DMS153 (cell line): ENCODE data around the gene VPS36.
"Not testable (repeated sequence)": the region's sequence is repeated elsewhere in the genome, so short reads cannot be mapped to it uniquely, and the experiment has no call there.

Experiments
- DNase-seq: peaks from one replicate; lab custom pipeline; 2025; lab: John Stamatoyannopoulos, UW

The VPS36 gene

DNA sequence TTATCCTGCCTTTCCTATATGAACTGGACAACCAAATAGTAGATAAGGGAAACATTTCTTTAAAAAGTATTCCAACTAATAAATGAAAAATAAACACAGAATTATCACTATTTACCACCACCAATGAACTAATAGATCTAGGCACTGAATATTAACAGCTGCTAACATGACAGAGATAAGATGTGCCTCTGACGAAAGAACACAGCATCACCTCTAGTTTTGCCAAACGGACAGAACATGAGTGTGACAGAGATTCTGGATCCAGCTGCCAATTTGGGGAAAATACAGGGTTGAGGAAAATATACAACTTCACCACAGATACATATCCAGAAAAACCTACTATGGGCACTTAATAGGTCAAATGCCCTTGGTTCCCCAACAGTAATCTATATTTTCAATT, 18.0 kb downstream of the VPS36 start:
- no peak for DNase-seq

DNA sequence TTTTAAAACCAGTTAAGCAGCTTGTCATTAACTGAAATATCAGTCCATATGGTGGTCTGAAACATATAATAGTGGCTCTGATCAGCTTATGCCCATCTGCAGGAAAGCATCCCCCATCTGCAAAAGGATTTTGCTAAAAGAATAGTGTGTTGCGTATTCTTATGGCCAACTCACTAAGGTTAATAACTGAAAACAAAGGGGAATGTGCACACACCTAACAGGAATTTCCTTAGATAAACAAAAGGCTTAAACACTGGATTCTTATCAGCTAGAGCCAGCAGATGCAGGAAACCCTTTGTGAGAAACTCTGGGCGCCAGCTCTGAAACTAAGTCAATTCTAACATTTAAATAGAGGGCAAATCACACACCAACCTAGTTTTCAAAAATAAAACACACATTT, 22.1 kb downstream of the VPS36 start:
- no peak for DNase-seq

DNA sequence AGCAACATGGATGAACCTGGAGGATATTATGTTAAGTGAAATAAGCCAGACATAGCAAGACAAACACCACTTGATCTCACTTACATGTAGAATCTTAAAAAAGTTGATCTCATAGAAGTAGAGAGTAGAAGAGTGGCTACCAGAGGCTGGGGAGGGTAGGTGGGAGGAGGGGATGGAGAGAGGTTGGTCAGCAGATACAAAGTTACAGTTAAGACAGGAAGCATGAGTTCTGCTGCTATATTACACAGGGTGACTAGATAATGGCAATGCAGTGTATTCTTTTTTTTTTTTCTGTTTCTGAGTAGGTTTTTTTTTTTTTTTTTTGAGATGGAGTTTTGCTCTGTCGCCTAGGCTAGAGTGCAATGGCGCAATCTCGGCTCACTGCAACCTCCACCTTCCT, 29.2 kb downstream of the VPS36 start:
- DNase-seq, result no peak

DNA sequence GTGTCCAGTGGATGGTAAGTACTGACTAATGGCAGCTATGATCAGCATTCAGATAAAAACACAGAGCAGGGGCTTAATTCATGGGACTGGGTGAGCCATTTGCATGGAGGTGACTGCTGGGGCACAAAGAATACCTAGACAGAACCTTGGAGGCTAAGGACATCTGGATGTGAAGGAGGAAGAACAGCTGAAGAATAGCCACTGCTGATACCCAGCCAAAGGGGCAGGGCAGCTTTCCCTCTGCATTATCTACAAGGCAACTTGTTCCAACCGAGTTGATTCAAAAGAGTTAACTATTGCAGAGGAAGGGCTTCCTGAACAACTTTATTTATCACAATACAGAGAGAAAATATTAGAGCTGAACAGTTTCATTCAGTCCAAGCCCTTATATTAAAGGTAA, 31.4 kb downstream of the VPS36 start:
- no peak for DNase-seq

DNA sequence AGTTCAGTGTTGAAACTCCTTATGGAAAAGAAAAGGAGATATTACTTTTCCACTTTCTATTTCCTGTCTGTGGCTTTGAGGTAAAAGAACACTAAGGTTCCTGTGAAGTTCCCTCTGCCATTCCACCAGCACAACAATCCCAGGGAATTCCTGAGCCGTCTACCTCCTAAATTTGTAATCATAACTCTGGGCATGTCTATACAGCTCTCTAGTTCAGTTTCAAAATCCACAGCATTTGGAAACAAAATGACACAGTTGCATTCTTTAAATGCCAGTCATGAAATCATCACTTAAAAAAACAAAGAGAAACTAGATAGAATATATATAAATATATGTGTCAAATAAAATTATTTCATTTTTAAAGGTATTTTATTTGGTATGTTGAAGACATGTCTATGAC, 35.5 kb downstream of the VPS36 start:
- DNase-seq, result no peak

DNA sequence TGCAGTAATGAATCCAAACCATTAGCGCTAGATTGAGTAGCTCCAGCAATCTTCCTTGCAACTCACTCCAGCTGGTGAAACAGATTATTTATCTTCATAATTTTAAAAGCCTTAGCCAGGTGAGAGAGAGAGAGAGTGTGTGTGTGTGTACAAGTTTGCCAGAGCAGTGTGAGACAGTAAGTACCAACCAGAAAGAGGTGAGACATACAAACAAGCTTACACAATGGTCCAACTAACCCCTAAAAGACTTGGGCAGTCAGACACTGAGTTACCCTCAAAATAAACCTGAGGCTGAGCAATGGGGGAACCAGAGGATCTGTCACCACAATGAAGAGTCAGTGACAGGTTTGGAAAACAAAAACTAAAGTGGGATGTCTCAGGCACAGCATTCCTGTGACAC, 36.4 kb downstream of the VPS36 start:
- no peak for DNase-seq

DNA sequence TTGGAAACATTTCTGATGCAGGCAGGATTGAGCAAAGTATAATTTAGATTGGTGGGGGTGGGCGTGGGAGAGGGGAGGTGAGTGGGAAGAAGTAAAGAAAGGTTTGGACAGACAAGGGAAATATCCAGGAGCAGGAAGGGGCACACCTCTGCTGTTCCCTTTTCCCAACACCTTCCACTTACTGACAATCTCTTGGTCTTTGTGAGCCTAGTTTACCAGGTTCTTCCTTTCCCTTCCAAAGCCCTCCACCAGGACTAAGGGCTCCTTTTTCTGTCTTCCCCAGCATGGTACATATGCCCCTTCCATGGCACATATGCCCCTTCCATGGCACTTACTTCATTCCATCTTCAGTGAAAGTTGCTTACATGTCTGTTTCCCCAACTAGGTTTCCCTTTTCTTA, 38.3 kb downstream of the VPS36 start:
- no peak for DNase-seq

DNA sequence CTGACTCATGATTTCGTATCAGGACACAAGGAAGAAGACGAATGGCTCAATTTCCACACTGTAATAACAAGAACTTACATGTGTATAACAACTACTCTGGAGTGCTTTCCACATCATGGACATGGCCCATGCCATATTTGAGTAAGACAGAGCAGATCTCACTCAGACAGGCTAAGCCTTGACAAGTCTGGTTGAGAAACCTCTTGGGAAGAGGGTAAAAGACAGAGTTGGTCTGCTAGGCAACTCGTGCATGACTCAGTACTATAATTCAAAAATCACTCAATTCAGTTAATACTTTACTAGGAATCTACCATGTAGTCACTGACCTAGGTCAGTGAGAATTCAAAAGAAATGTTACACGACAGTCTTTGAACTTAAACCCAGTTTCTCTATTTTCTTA, 38.8 kb downstream of the VPS36 start:
- DNase-seq, result no peak

DNA sequence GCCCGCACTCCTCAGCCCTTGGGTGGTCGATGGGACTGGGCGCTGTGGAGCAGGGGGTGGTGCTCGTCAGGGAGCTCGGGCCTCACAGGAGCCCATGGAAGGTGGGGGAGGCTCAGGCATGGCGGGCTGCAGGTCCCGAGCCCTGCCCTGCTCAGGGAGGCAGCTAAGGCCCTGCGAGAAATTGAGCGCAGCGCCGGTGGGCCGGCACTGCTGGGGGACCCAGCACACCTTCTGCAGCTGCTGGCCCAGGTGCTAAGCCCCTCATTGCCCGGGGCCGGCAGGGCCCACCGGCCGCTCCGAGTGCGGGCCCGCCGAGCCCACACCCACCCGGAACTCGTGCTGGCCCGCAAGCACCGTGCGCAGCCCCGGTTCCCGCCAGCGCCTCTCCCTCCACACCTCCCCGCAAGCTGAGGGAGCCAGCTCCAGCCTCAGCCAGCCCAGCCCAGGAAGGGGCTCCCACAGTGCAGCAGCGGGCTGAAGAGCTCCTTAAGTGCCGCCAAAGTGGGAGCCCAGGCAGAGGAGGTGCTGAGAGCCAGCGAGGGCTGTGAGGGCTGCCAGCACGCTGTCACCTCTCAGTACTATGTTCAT, 42.3 kb downstream of the VPS36 start:
- DNase-seq, result not testable (repeated sequence)

DNA sequence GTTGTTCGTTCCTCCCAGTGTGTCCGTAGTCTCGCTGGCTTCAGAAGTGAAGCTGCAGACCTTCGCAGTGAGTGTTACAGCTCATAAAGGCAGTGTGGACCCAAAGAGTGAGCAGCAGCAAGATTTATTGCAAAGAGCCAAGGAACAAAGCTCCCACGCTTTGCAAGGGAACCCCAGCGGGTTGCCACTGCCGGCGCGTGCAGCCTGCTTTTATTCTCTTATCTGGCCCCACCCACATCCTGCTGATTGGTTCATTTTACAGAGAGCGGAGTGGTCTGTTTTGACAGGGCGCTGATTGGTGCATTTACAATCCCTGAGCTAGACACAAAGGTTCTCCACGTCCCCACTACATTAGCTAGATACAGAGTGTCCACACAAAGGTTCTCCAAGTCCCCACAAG, 43.0 kb downstream of the VPS36 start:
- DNase-seq, result not testable (repeated sequence)

DNA sequence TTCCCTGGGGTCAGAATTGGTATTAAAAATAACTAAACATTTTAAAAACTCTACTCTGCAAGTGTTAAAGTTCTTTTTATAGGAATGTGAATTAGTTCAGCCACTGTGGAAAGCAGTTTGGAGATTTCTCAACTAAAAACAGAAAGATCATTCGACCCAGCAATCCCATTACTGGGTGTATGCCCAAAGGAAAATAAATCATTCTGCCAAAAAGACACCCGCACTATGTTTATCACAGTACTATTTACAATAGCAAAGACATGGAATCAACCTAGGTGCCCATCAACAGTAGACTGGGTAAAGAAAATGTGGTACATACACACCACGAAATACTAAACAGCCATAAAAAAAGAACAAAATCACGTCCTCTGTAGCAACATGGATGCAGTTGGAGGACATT, 43.8 kb downstream of the VPS36 start:
- DNase-seq, result no peak

DNA sequence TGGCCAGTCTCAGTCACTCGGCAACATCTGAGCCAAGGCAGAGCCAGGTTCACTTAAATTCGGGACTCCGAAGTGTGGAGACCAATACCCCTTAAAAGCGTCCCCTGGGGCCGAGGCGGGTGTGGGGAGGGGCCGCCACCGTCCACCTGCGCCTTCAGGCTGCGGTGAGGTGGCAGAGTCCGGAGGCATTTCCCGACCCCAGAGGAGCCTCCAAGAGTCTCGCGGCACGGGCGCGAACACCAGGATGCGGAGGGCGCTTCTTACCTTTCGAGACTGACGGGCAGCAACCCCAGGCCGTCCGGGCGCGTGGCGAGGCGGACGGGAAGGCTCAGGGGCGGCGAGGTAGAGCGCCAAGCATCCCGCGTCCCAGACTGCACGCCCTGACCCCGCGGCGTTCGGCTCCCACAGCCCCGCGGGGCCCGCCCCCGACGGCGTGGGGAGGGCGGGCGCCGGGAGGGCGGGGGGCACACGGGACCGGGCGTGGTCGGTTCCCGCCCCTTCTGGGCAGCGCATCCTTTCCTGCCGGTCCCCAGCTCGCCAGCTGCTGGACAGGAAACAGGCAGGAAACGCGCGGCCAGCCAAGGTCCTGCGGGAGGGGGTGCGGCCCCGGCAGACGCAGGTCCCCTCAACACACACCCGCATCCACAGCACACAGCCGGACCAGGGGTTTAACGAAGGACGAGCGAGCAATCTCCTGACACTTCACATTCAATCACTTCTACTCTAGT, 44.5 kb downstream of the VPS36 start, which contains the start of gene THSD1:
Gene THSD1, minus strand, starts transcription at position 406 of the 728 bp plus-strand sequence. CDS start 3,572 bp downstream, outside the sequence.
- no peak for DNase-seq

DNA sequence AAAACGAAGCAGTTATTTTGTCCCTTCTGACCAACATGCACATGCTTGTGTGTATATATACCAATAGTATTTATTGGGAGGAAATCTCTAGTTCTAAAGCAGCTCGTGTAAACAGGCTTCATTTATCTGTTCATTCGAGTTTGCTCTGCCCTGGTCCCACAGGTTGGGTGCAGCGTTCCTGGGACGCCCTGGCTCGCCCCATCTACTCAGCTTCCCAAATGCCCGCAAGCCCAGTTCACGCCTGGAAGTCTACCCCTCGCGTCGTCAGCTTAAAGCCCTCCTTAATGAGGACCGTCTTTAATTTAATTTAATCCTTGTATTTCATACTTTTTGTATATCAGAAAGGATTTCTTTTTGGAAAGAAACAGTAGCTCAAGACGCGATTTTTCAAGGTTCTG, 45.1 kb downstream of the VPS36 start:
- DNase-seq, result no peak

DNA sequence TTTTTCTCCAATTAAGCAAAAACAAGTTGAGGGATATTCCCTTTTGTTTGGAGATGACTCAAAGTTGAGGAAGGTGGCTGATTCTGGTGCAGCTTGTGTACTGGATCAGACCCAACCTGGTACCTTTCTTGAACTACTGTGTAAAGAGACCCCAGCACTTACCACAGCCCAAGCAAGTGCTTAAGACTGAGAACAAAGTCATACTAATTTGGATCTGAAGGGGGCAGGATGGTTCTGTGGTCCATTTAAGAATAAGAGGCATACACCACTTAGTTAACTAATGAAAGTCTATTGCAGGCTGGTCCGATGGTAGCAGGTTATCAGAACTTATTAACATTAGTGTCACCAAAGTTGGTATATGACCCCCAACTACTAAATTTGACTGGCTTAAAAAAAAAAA, 50.7 kb downstream of the VPS36 start:
- DNase-seq, result no peak

DNA sequence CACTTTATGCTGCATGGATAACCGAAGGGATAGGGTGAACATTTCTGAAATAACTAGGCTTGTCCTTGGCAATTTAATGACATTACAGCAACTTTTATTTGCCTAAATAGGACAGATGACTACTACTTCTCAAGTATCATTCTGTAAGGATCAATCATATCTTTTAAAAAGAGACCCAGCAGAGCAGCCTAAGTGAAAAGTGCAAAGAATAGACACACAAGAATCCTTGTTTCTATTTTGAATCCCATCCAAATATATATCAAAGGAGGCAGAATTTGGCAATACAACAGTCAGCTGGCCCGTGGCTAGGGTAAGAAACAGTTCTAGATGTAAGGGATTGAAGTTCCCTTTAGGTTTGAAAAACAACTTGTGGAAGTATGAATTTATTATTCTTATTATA, 51.4 kb downstream of the VPS36 start:
- DNase-seq, result no peak

DNA sequence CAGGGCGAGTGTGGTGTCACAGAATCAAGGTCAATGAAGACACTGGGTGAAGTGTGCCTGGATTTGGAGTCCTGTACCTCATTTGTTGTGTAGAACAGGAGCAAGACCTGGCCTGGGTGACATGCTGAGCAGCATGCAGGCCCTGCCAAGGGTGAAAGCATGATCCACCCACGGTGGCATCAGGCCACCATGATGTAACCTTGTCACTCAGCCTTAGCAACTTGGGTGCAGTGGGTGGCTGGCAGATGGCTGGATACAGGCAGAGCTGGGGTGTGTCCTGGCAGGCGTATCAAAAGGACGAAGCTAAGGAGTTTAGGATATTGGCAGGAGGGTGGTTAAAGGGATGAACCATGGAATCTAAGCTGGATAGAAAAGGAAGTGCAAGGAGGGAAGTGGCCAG, 54.7 kb downstream of the VPS36 start:
- no peak for DNase-seq

DNA sequence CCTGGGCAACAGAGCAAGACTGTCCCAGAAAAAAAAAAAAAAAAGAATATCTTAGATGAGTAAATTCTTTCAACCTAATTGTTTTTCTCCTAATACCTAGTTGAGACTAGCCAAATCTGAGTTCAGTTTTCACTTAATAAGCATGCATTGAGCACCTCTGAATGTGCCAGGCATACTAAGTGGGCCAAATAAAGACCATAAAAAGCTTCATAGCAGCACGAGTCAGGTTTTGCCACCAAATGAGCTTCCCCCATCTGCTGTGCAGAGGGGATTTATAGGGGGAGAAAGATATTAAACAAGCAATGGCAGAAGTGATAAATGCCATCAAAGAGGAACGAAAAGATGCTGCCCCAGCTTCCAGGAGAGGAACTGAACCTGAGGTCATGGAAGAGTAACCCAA, 55.8 kb downstream of the VPS36 start:
- DNase-seq, result no peak

DNA sequence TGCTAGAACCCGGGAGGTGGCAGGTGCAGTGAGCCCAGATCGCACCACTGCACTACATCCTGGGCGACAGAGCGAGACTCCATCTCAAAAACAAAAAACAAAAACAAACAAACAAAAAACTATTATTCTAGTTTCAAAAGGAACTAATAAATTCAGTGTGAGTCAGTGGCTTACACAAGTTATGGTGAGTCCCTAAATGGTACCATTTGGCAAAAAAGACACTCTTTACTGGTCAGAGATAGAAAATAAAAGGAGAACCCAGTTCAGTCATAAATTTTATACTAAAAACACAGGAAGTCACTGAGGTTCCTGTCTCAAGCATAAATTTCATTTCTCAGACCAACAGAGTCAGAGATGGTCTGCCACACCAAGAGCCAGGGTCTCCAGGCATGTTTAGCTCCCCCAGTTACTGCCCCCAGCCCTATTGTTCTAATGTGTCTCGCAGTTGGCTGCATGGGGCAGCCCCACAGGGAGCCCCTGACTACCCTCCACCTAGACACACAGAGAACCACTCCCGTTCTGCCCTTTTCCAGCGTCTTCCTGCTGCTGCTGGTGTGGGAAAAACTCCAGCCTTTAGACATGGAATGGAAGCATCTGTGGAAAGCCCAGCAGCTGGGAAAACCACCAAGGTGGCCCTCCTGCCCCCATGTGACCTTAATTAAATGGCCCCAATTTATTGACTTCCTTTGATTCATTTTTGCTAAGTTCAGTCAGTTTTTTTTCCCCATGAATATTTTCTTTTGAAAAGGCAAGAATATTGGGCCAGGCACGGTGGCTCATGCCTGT, 56.7 kb downstream of the VPS36 start:
- no peak for DNase-seq

DNA sequence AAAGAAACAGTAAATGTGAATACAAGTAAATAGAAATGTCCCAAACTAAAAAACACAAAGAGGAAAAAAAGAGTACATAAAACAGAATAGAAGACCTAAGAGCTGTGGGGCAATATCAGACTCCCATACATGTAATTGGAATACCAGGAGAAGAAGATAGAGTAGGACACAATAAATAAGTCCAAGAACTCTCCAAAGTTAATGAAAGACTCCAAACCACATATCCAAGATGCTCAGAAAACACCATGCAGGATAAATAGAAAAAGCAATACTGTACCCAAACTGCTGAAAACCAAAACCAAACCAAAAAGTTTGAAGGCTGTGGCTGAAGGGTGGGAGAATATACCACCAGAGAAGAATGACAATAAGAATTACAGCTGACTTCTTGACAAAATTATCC, 62.7 kb downstream of the VPS36 start:
- DNase-seq, result no peak

DNA sequence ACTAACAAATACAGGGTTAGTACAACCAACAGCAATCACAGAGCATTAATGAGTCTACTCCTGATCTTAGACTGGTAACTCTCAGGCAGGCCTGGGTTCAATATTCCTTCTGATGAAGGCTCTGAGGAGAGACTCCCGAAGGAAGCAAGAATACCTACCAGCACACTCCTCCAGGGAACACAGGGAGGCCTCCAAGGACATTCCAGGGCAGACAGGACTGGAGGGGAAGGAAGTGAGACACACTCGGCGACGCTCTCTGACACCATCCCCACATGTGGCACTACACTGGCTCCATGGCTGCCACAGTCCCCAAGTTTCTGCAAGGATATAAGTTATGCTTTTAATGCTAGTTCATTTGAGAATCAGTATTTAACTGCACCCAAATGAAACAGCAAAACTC, 64.6 kb downstream of the VPS36 start:
- DNase-seq, result no peak

DNA sequence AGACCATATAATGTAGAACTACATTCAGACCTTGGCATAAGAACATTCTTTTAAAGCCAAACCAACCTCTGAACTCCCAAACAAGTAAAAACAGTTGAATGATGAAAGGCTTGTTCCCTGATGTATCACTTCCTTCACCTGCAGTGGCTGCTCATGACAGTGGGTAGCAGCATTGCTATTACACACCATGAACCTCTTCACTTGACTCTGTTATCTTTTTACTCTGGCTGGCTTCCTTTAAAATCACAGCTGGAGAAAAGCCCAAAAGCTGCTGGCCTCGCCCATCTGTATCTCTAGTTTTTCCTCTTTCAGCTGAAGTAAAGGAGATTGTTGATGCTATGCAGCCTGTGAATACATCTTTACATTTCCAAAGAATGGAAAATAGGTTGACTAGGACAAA, 67.1 kb downstream of the VPS36 start:
- no peak for DNase-seq

DNA sequence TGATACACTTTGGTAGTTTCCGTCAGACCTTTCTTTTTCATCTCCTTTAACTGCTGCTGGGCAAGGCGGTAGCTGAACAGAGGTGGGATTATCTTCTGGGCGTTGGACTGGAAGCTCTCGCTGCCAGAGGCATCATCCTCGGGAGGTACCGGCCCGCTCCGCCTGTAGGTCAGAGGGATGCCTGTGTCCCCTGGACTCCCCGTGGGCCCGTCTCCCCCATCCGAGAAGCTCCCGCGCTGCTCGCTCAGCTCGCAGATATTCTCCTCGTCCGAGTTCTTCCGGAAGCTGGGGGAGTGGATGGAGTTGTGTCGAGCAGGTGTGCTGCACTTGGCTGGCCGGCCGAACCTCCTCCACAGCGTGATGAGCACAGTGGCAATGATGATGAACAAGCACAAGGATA, 72.1 kb downstream of the VPS36 start:
- no peak for DNase-seq

DNA sequence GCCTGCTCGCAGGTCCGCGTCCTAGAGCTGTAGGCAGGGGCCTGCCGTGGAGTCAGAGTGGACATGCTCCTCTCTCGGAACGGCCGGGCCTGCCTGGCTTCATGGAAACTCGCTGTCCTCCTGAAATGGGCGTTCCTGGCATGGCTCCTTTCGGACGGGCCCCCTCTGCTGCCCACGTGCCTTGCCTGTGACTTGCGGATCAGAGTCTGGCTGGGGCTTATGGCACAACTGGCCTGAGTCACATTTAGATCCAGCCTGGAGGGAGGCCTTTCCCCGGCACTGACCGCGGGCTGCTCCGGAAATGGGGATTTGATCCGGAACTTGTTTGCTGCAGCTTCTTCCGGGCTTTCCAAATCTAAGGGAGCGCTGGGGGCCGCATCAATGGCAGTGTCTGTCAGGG, 72.5 kb downstream of the VPS36 start:
- DNase-seq, result no peak
